Peyer's patch (tissue), 4 donors: ENCODE data around the gene SLC1A2. TPM values are rescaled to one million over a fixed set of nuclear protein-coding genes. Genes with fewer than 3 reads are reported as not detected.

Source experiments
- DNase-seq, 3 donors: peaks; one replicate each; pipeline ENCODE4 v3.0.0-alpha.2; 2017 to 2019
- H3K27ac ChIP-seq, 4 donors: fragments of 200-600 bp; sonication (generic); one replicate each; pipeline ENCODE4 v1.5.1; 2016 to 2019
- H3K27me3 ChIP-seq, 2 donors: fragments of 200-600 bp; sonication (generic); one replicate each; pipeline ENCODE4 v1.5.1; 2019
- H3K36me3 ChIP-seq, 3 donors: fragments of 200-600 bp; sonication (generic); one replicate each; pipeline ENCODE4 v1.5.1; 2016 to 2019
- H3K4me1 ChIP-seq, 4 donors: fragments of 200-600 bp; sonication (generic); one replicate each; pipeline ENCODE4 v1.5.1; 2016 to 2019
- H3K4me3 ChIP-seq, 4 donors: fragments of 200-600 bp; sonication (generic); 1 replicate in 3 of 4; 2 replicates in 1 of 4; pipeline ENCODE4 v1.5.1; 2016 to 2019; ENCODE audit warnings: mild to moderate bottlenecking in 1 of 4
- H3K9me3 ChIP-seq, 4 donors: fragments of 200-600 bp; sonication (generic); one replicate each; pipeline ENCODE4 v1.5.1; 2016 to 2019; ENCODE audit warnings: mild to moderate bottlenecking in 1 of 4
- CTCF ChIP-seq, 6 experiments: fragments of 450-650 bp in 4 of 6; fragments of 200-600 bp in 2 of 6; sonication (generic) in 1 of 6; IDR thresholded peaks; one replicate each; pipeline ENCODE4 v1.5.1; 2017 to 2019; ENCODE audit warnings: antibody characterized with exemption in 6 of 6, mild to moderate bottlenecking in 3 of 6, moderate library complexity in 1 of 6
- POLR2A ChIP-seq, 2 donors: fragments of 450-650 bp; IDR thresholded peaks; one replicate each; pipeline ENCODE4 v1.5.1; 2017; ENCODE audit warnings: antibody characterized with exemption in 2 of 2, mild to moderate bottlenecking in 2 of 2, moderate library complexity in 2 of 2
- total RNA-seq, 4 donors: library from RNA; depleted of rRNA; stranded (reverse); fragments of >200 nt; gene quantifications; one replicate each; pipeline ENCODE4 v1.1.0, GENCODE V29; 2016

SLC1A2 gene
- total RNA-seq, 4 donors from 2014 or later: 0.38 to 1.1 TPM; not detected in 2

GRCh38 chr11:35352077-35352888 is 67.1 kb downstream of the SLC1A2 start:
- TF ChIP-seq CTCF (IDR thresholded peaks at IDR 0.05): no peak
- TF ChIP-seq POLR2A (IDR thresholded peaks at IDR 0.05): no peak
- no peak for DNase-seq
- no peaks in the 10 kb centered on the region for H3K36me3 ChIP-seq
- H3K4me1 ChIP-seq: no peaks in the 10 kb centered on the region
- no peak overlapping the region for H3K4me3 ChIP-seq
- H3K9me3 ChIP-seq: no peaks in the 10 kb centered on the region
- no peak overlapping the region for H3K27ac ChIP-seq
- H3K27me3 ChIP-seq: no peaks in the 10 kb centered on the region

GRCh38 chr11:35349897-35350296 is 69.5 kb downstream of the SLC1A2 start:
- Histone ChIP-seq H3K27me3 (no peaks in the 10 kb centered on the region), H3K9me3 (no peaks in the 10 kb centered on the region), H3K4me1 (no peaks in the 10 kb centered on the region), H3K36me3 (no peaks in the 10 kb centered on the region), H3K27ac (no peak overlapping the region), H3K4me3 (no peak overlapping the region)
- TF ChIP-seq CTCF (IDR thresholded peaks at IDR 0.05) (no peak), POLR2A (IDR thresholded peaks at IDR 0.05) (no peak)
- no peak for DNase-seq

GRCh38 chr11:35348898-35349687 is 70.3 kb downstream of the SLC1A2 start:
- no peak for DNase-seq

GRCh38 chr11:35347921-35348331 is 71.4 kb downstream of the SLC1A2 start:
- H3K27ac ChIP-seq: no peak overlapping the region
- no peaks in the 10 kb centered on the region for H3K36me3 ChIP-seq
- H3K9me3 ChIP-seq: no peaks in the 10 kb centered on the region
- TF ChIP-seq CTCF (IDR thresholded peaks at IDR 0.05): no peak
- TF ChIP-seq POLR2A (IDR thresholded peaks at IDR 0.05): no peak
- H3K4me1 ChIP-seq: no peaks in the 10 kb centered on the region
- H3K4me3 ChIP-seq: no peak overlapping the region
- DNase-seq: no peak
- no peaks in the 10 kb centered on the region for H3K27me3 ChIP-seq

More at GRCh38 chr11:35348898-35349687, 70.3 kb downstream of the SLC1A2 start:
- no peaks in the 10 kb centered on the region for H3K9me3 ChIP-seq
- no peak overlapping the region for H3K27ac ChIP-seq
- no peaks in the 10 kb centered on the region for H3K27me3 ChIP-seq
- TF ChIP-seq CTCF (IDR thresholded peaks at IDR 0.05): no peak
- no peak for TF ChIP-seq POLR2A (IDR thresholded peaks at IDR 0.05)
- H3K4me3 ChIP-seq: no peak overlapping the region
- no peaks in the 10 kb centered on the region for H3K4me1 ChIP-seq
- H3K36me3 ChIP-seq: no peaks in the 10 kb centered on the region

GRCh38 chr11:35347173-35347878 is 72.0 kb downstream of the SLC1A2 start:
- Histone ChIP-seq H3K27ac (no peak overlapping the region), H3K36me3 (no peaks in the 10 kb centered on the region)
- TF ChIP-seq POLR2A (IDR thresholded peaks at IDR 0.05): no peak
- TF ChIP-seq CTCF (IDR thresholded peaks at IDR 0.05): no peak

More at GRCh38 chr11:35347173-35347878, 72.0 kb downstream of the SLC1A2 start:
- Histone ChIP-seq H3K4me3 (no peak overlapping the region), H3K4me1 (no peaks in the 10 kb centered on the region), H3K27me3 (no peaks in the 10 kb centered on the region), H3K9me3 (no peaks in the 10 kb centered on the region)
- no peak for DNase-seq
